ENCODE measurements around the gene MICAL2.

Gene MICAL2

DNA sequence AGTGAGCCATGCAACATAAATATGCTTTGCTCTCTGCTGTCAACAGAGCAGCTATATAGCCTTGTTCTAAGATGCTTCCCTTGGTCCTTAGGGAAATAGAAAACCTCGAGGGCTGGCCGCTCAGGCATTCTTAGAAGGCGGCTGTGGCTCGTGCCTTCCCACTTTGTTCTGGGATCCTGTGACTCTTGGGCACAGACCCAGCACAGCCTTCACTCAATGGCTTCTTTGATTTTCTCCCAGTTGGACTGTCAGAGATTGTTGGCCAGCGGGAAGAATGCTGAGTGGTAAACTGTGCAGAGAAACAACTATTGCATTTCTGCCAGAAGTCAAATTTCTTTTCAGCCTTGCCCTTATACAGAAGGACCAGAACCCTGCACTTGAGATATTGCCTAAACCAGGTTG lies 9.5 kb upstream of the MICAL2 start:
- H3K36me3 ChIP-seq (ENCODE audit: control insufficient read depth in 2 of 2, insufficient read depth in 2 of 2, low read length in 2 of 2) = no peaks in the 10 kb centered on the region
- no peak overlapping the region for H3K9ac ChIP-seq (ENCODE audit: low read length in 2 of 2)
- H3K27me3 ChIP-seq (ENCODE audit: control insufficient read depth in 1 of 2, insufficient read depth in 2 of 2, low read length in 2 of 2) = no peaks in the 10 kb centered on the region
- H3K4me3 ChIP-seq (ENCODE audit: low read length in 2 of 2) = no peak overlapping the region
- no peak overlapping the region for H3K27ac ChIP-seq (ENCODE audit: low read length)
- peaks cover 17% of the 10 kb centered on the region for H3K4me1 ChIP-seq (ENCODE audit: control insufficient read depth, insufficient read depth, low read length)
- no peaks in the 10 kb centered on the region for H3K9me3 ChIP-seq (ENCODE audit: control insufficient read depth in 2 of 2, low read length in 2 of 2)

DNA sequence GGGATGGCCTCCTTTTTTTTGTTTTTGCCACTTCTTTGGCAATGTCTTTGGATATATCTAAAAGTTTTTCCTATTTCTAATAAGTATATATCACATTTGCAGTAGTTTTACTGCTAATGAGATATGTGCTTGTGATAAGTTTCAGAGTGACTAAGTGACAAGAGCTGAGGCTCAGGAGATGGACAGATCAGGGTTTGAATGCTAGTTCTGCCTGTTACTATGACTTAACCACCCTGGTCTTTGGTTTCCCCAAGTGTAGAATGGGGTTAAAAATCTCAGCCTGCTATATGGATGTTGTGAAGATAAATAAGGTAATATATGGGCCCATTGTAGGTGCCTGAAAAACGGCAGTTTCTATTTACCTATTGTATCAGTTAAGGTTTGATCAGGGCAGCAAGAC lies 9.1 kb upstream of the MICAL2 start:
- no peaks in the 10 kb centered on the region for H3K27me3 ChIP-seq (ENCODE audit: control insufficient read depth in 1 of 2, insufficient read depth in 2 of 2, low read length in 2 of 2)
- H3K4me1 ChIP-seq (ENCODE audit: control insufficient read depth, insufficient read depth, low read length) = peaks cover 17% of the 10 kb centered on the region
- no peaks in the 10 kb centered on the region for H3K36me3 ChIP-seq (ENCODE audit: control insufficient read depth in 2 of 2, insufficient read depth in 2 of 2, low read length in 2 of 2)
- H3K9me3 ChIP-seq (ENCODE audit: control insufficient read depth in 2 of 2, low read length in 2 of 2) = no peaks in the 10 kb centered on the region
- H3K9ac ChIP-seq (ENCODE audit: low read length in 2 of 2) = no peak overlapping the region
- H3K4me3 ChIP-seq (ENCODE audit: low read length in 2 of 2) = no peak overlapping the region
- H3K27ac ChIP-seq (ENCODE audit: low read length) = no peak overlapping the region

DNA sequence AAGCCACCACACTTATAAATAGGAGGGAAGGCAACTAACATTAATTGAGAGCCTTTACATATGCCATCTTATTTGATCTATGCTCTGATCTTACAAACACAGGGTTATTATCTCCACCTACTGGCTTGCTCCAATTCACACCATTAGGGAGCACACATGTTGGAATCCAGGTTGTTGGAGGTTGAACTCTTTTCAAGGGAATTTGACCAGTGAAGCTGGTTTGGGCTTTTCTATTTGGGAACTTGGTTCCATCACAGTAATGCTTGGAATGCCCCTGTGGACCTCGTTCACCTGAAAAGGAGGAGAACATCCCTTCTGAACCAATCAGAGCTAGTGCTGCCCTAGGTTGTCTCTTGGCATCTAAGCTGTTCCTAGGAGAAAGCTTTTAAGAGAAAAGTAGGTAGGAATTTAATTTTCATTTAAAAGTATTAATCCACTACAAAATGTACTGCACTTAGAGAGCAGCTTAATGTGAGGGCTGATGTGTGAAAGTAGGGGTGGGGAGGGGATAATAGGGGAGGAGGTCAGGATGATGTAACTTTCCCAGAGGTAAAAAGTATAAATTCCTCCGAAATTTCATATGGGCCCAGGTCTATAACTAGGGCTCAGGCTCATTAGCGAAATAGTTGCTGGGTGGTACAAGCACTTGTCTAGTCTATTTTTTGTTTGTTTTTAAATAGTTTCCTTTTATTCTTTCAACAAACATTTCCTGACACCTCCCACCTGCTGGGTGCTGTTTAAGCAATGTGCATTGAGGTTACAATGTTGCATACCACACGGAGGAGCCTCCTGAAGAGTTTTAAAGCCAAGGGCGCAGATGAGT lies 7.6 kb upstream of the MICAL2 start:
- H3K4me3 ChIP-seq (ENCODE audit: low read length in 2 of 2) = no peak overlapping the region
- H3K9me3 ChIP-seq (ENCODE audit: control insufficient read depth in 2 of 2, low read length in 2 of 2) = no peaks in the 10 kb centered on the region
- H3K27me3 ChIP-seq (ENCODE audit: control insufficient read depth in 1 of 2, insufficient read depth in 2 of 2, low read length in 2 of 2) = no peaks in the 10 kb centered on the region
- H3K36me3 ChIP-seq (ENCODE audit: control insufficient read depth in 2 of 2, insufficient read depth in 2 of 2, low read length in 2 of 2) = no peaks in the 10 kb centered on the region
- peaks cover 17% of the 10 kb centered on the region for H3K4me1 ChIP-seq (ENCODE audit: control insufficient read depth, insufficient read depth, low read length)
- no peak overlapping the region for H3K27ac ChIP-seq (ENCODE audit: low read length)
- H3K9ac ChIP-seq (ENCODE audit: low read length in 2 of 2) = no peak overlapping the region

DNA sequence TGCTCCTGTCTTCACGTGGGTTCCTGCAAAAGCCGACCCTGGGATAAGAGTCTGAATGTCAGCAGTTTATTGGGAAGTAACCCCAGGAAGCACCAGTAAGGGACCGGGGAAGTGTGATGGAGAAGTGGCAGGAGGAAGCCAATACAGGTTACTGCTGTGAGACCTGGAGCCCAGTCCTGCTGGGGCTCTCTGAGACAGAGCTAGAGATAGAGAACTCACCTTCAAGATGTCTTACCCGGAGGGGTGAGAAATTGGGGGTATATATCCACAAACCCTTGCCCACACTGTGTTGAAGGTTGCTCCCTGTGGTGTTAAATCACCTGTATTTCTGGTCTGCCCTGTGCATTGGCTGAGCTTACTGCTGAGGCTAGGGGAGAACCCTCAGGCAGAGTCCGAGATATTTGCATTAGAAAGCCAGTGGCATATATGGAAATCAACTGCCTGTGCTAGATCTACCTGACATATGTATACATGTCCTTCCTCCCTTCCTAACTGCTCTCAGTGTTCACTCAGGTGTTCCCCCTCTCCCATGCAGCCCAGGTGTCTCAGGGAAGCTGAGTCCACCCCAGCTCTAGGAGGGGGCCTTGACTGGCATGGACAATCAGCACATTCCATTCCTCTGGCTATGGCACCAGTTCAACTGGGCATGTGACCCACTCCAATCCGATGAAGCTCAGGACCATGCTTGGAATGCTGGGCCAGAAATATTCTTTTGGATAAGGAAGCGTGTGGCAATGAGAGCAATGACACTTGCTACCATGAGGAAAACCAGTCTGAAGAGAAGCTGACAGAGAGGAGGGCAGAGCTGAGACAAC lies 6.8 kb upstream of the MICAL2 start:
- Histone ChIP-seq H3K9ac (ENCODE audit: low read length in 2 of 2) (no peak overlapping the region), H3K4me3 (ENCODE audit: low read length in 2 of 2) (no peak overlapping the region), H3K4me1 (ENCODE audit: control insufficient read depth, insufficient read depth, low read length) (peaks cover 17% of the 10 kb centered on the region), H3K36me3 (ENCODE audit: control insufficient read depth in 2 of 2, insufficient read depth in 2 of 2, low read length in 2 of 2) (no peaks in the 10 kb centered on the region), H3K27me3 (ENCODE audit: control insufficient read depth in 1 of 2, insufficient read depth in 2 of 2, low read length in 2 of 2) (no peaks in the 10 kb centered on the region), H3K9me3 (ENCODE audit: control insufficient read depth in 2 of 2, low read length in 2 of 2) (no peaks in the 10 kb centered on the region), H3K27ac (ENCODE audit: low read length) (no peak overlapping the region)

DNA sequence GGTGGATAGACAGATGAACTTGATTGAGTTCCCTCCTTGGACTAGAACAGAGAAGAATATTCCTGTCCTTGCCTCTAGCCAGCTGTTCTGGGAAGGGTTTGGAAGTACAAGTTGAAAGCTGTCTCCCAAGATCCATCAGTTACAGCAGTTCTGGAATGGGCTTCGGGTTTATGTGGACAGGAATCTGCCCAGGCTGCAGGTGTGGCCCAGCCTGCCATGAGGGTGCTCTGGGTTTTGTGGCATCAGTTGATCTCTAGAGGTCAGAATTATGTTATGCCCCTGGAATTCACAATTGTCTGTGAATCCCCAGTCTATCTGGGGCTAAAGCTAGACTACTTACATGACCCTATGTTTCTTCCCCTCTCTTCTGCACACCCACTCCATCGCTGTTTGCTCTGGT lies 4.9 kb upstream of the MICAL2 start:
- H3K4me1 ChIP-seq (ENCODE audit: control insufficient read depth, insufficient read depth, low read length) = peaks cover 27% of the 10 kb centered on the region
- no peak overlapping the region for H3K4me3 ChIP-seq (ENCODE audit: low read length in 2 of 2)
- H3K36me3 ChIP-seq (ENCODE audit: control insufficient read depth in 2 of 2, insufficient read depth in 2 of 2, low read length in 2 of 2) = no peaks in the 10 kb centered on the region
- no peaks in the 10 kb centered on the region for H3K27me3 ChIP-seq (ENCODE audit: control insufficient read depth in 1 of 2, insufficient read depth in 2 of 2, low read length in 2 of 2)
- H3K27ac ChIP-seq (ENCODE audit: low read length) = no peak overlapping the region
- no peaks in the 10 kb centered on the region for H3K9me3 ChIP-seq (ENCODE audit: control insufficient read depth in 2 of 2, low read length in 2 of 2)
- no peak overlapping the region for H3K9ac ChIP-seq (ENCODE audit: low read length in 2 of 2)

DNA sequence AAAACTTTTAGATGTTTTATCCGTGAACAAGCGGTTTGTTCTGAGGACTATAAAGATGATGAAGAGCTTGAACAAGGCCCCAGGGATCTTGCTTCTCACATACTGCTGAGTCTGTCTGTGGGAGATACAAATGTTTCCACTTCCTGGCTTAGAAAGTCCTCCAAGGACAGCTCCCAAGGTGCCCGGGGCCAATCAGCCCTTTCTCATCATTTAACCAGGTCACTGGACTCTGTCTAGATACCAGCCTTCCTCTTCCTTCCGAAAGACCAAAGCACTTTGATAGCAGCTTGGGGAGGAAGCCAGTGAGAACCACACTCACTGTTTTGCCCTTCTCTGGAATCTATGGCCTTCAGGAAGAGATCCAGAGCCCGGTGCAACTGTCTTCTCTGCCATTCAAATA lies 4.3 kb upstream of the MICAL2 start:
- Histone ChIP-seq H3K4me1 (ENCODE audit: control insufficient read depth, insufficient read depth, low read length) (peaks cover 27% of the 10 kb centered on the region), H3K27ac (ENCODE audit: low read length) (no peak overlapping the region), H3K27me3 (ENCODE audit: control insufficient read depth in 1 of 2, insufficient read depth in 2 of 2, low read length in 2 of 2) (no peaks in the 10 kb centered on the region), H3K9me3 (ENCODE audit: control insufficient read depth in 2 of 2, low read length in 2 of 2) (no peaks in the 10 kb centered on the region), H3K9ac (ENCODE audit: low read length in 2 of 2) (no peak overlapping the region), H3K4me3 (ENCODE audit: low read length in 2 of 2) (no peak overlapping the region), H3K36me3 (ENCODE audit: control insufficient read depth in 2 of 2, insufficient read depth in 2 of 2, low read length in 2 of 2) (no peaks in the 10 kb centered on the region)

DNA sequence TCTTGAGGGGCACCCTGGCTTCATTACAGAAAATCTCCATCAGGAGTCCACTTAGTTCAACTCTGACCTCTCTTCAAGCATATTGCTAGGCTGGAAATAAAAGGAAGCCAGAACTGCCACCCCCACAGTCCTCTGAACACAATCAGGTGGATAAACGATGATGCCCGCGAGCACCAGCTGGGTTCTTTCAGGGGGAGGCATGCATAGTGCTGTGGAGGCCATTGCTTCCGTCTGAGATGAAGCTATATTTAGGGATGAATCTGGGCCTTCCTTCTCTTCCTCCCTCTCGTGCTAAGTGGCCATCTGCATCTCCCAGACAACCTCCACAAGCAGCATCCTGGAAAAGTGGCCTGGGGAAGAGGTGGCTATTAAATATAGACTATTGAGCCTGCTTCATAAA lies 3.9 kb upstream of the MICAL2 start:
- H3K27ac ChIP-seq (ENCODE audit: low read length) = no peak overlapping the region
- no peak overlapping the region for H3K4me3 ChIP-seq (ENCODE audit: low read length in 2 of 2)
- peaks cover 31% of the 10 kb centered on the region for H3K4me1 ChIP-seq (ENCODE audit: control insufficient read depth, insufficient read depth, low read length)
- no peak overlapping the region for H3K9ac ChIP-seq (ENCODE audit: low read length in 2 of 2)
- H3K27me3 ChIP-seq (ENCODE audit: control insufficient read depth in 1 of 2, insufficient read depth in 2 of 2, low read length in 2 of 2) = no peaks in the 10 kb centered on the region
- no peaks in the 10 kb centered on the region for H3K9me3 ChIP-seq (ENCODE audit: control insufficient read depth in 2 of 2, low read length in 2 of 2)
- H3K36me3 ChIP-seq (ENCODE audit: control insufficient read depth in 2 of 2, insufficient read depth in 2 of 2, low read length in 2 of 2) = no peaks in the 10 kb centered on the region

DNA sequence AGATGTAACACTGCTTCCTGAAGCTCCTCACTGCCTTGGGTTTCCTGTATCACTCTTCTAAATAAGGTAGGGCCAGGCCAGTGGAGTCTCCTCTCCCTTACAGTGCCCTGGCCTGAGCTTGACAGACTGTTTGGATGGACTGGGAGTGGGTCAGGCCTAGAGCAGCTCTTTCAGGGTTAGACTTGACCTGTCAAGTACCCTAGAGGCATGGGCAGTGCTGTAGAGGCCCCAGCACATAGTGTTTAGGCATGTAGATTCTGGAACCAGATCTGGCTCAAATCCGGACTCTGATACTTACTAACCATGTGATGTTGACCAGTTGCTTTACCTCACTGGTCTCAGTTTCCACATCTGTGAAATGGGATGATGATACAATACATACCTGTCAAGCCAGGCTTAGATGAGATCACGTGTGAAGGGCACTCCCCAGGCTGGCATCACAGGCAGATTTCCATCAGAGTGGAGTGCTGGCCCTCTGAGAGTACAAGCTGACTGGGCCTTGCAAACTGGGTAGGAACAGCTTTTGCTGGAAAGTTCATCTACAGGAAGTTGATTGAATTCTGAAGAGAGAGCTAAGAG lies 1.4 kb upstream of the MICAL2 start:
- Histone ChIP-seq H3K27ac (ENCODE audit: low read length) (no peak overlapping the region), H3K9me3 (ENCODE audit: control insufficient read depth in 2 of 2, low read length in 2 of 2) (no peaks in the 10 kb centered on the region)

DNA sequence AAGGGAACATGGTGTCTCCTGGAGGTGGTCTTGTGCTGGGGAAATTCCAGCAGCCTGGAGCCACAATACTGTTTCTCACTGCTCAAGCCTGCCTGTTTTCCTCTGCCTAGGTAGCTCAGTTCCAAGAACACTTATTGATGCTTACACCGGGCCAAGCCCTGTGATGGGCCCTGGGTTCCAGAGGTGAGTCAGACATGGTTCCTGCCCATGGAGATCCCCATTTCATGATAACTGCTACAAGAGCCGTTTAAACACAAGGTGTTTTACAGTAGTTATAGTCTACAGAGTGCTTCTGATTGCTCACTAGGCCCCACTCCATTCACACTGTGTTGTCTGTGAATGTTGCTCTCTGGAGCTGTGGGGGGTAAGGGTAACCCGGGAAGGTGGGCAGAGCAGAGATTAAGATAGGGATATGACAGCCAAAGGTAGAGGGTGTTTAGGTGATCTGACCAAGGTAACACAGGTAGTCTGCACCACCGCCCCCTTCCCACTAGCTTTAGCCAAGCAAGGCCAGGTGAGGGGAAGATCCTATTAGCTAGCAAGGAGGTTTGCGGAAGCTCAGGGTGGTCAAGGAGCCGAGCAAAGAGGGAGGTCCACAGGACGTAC lies 696 bp upstream of the MICAL2 start:
- no peaks in the 10 kb centered on the region for H3K27me3 ChIP-seq (ENCODE audit: control insufficient read depth in 1 of 2, insufficient read depth in 2 of 2, low read length in 2 of 2)
- H3K27ac ChIP-seq (ENCODE audit: low read length) = peak overlapping the region; percentile 91
- H3K9ac ChIP-seq (ENCODE audit: low read length in 2 of 2) = peak overlapping the region; percentile 69 to 74
- peak overlapping the region; percentile 68 to 92 for H3K4me3 ChIP-seq (ENCODE audit: low read length in 2 of 2)
- no peaks in the 10 kb centered on the region for H3K9me3 ChIP-seq (ENCODE audit: control insufficient read depth in 2 of 2, low read length in 2 of 2)
- H3K4me1 ChIP-seq (ENCODE audit: control insufficient read depth, insufficient read depth, low read length) = peaks cover 45% of the 10 kb centered on the region
- H3K36me3 ChIP-seq (ENCODE audit: control insufficient read depth in 2 of 2, insufficient read depth in 2 of 2, low read length in 2 of 2) = no peaks in the 10 kb centered on the region

More for the DNA sequence above, 1.4 kb upstream of the MICAL2 start:
- no peak overlapping the region for H3K9ac ChIP-seq (ENCODE audit: low read length in 2 of 2)
- no peaks in the 10 kb centered on the region for H3K36me3 ChIP-seq (ENCODE audit: control insufficient read depth in 2 of 2, insufficient read depth in 2 of 2, low read length in 2 of 2)
- H3K4me1 ChIP-seq (ENCODE audit: control insufficient read depth, insufficient read depth, low read length) = peaks cover 43% of the 10 kb centered on the region
- no peaks in the 10 kb centered on the region for H3K27me3 ChIP-seq (ENCODE audit: control insufficient read depth in 1 of 2, insufficient read depth in 2 of 2, low read length in 2 of 2)
- H3K4me3 ChIP-seq (ENCODE audit: low read length in 2 of 2) = no peak overlapping the region

DNA sequence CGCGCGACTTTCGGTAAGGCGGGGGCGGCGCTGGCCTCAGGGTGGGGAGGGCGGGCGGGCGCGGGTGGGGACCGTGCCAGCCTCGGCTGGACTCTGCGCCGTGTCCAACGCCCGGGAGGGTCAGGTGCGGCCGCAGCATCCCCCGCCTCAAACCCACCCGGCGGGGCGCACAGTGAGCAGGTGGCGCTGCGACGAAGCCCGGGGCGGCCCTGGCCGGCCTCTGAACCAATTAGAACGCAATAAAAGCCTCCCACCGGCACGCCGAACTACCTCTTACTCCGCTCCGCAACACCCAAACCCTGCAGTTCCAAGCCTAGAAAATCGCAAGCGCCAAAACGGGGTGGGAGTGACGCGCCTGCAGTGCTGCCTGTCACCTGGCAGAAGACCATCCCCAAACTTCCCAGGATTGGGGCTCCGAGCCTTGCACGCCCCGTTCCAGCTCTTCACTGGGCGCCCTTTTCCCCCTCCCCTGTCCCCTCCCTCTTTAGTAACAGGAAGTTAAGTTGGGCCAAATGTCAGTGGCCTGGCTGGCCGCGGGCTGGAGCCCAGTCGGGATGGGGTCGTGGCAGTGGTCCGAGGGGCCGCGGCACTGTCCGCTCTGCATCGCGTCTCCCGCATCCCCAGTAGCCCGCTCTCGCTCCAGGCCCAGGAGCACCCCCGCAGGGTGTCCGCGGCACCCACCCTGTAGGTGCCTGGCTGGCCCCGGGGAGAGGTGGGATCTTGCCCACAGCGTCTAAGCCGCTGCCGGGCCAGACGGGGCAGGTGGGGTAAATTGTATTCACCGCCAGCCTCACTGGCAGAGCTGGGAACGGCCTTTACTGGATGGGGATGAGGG lies 541 bp downstream of the MICAL2 start:
- Histone ChIP-seq H3K9ac (ENCODE audit: low read length in 2 of 2) (peak overlapping the region; percentile 93), H3K27ac (ENCODE audit: low read length) (peak overlapping the region; percentile 91), H3K4me1 (ENCODE audit: control insufficient read depth, insufficient read depth, low read length) (peaks cover 47% of the 10 kb centered on the region), H3K4me3 (ENCODE audit: low read length in 2 of 2) (peak overlapping the region; percentile 59 to 92), H3K27me3 (ENCODE audit: control insufficient read depth in 1 of 2, insufficient read depth in 2 of 2, low read length in 2 of 2) (no peaks in the 10 kb centered on the region), H3K36me3 (ENCODE audit: control insufficient read depth in 2 of 2, insufficient read depth in 2 of 2, low read length in 2 of 2) (no peaks in the 10 kb centered on the region), H3K9me3 (ENCODE audit: control insufficient read depth in 2 of 2, low read length in 2 of 2) (no peaks in the 10 kb centered on the region)

Measured in stomach smooth muscle (tissue), 2 donors.